ENCODE results near the gene MTMR3. TPM values are rescaled to one million over a fixed set of nuclear protein-coding genes. Genes with fewer than 3 reads are reported as not detected.

The MTMR3 gene
- total and polyA plus RNA-seq, 2 of the 8 experiments (the other 6 are each of a cell fraction or from before 2014, with no cell fraction given), result 16.9 to 18.5 TPM

GRCh38 chr22:29842740-29843139 is 40.2 kb upstream of the MTMR3 start:
- Histone ChIP-seq H4K20me1 (replicated peaks in 1 of 2; ENCODE audit: control insufficient read depth in 1 of 2, insufficient read depth in 2 of 2, low read length in 2 of 2) (no peaks in the 10 kb centered on the region), H3K79me2 (ENCODE audit: control insufficient read depth in 1 of 2, insufficient read depth in 2 of 2, low read length in 2 of 2) (no peaks in the 10 kb centered on the region), H2BK5ac (ENCODE audit: low read depth, low read length) (no peak overlapping the region), H3K4me2 (ENCODE audit: insufficient read depth in 1 of 2, low read depth in 2 of 2, low read length in 2 of 2) (no peak overlapping the region), H3K36me3 (ENCODE audit: control insufficient read depth in 2 of 4, insufficient read depth in 4 of 4, low read length in 3 of 4) (no peaks in the 10 kb centered on the region), H3K4ac (replicated peaks; ENCODE audit: insufficient read length, low read depth, low read length) (no peak overlapping the region), H3K18ac (ENCODE audit: extremely low read depth, low read length) (no peak overlapping the region), H3K9me3 (ENCODE audit: insufficient read depth in 2 of 2, low read depth in 1 of 2, low read length in 1 of 2) (no peaks in the 10 kb centered on the region), H2BK15ac (ENCODE audit: low read length) (no peak overlapping the region), H4K91ac (replicated peaks; ENCODE audit: insufficient read length, low read length) (no peak overlapping the region), H2BK20ac (ENCODE audit: low read length) (no peak overlapping the region), H3K27ac (ENCODE audit: low read depth, low read length) (no peak overlapping the region), H3K56ac (replicated peaks; ENCODE audit: insufficient read length, low read depth, low read length) (no peak overlapping the region), H3K79me1 (ENCODE audit: low read depth, low read length) (no peaks in the 10 kb centered on the region), H2AK5ac (ENCODE audit: low read depth, low read length) (no peak overlapping the region), H2BK120ac (replicated peaks; ENCODE audit: low read depth, low read length) (no peak overlapping the region), H2AFZ (ENCODE audit: low read length) (no peak overlapping the region), H3K4me3 (ENCODE audit: extremely low read depth in 1 of 4, insufficient read depth in 2 of 4, low read depth in 3 of 4, low read length in 4 of 4) (no peak overlapping the region), H3K9ac (replicated peaks in 1 of 4; ENCODE audit: extremely low read depth in 1 of 4, low read depth in 3 of 4, low read length in 3 of 4) (no peak overlapping the region), H4K5ac (ENCODE audit: insufficient read length, low read depth, low read length) (no peak overlapping the region), H3K14ac (ENCODE audit: insufficient read length) (no peak overlapping the region), H2BK12ac (ENCODE audit: low read depth, low read length) (no peak overlapping the region), H3K27me3 (replicated peaks in 1 of 4; ENCODE audit: control insufficient read depth in 3 of 4, extremely low read depth in 1 of 4, insufficient read depth in 3 of 4, low read length in 3 of 4) (no peaks in the 10 kb centered on the region), H4K8ac (ENCODE audit: extremely low read depth, insufficient read depth, low read length) (no peak overlapping the region), H3K23ac (ENCODE audit: insufficient read length) (no peak overlapping the region), H3K23me2 (ENCODE audit: low read depth, low read length) (peaks cover under 1% of the 10 kb centered on the region; the same call in 1 of the 2 replicates), H3K4me1 (replicated peaks in 1 of 4; ENCODE audit: control insufficient read depth in 3 of 4, insufficient read depth in 4 of 4, low read length in 3 of 4) (peaks cover 0 to 4% (median 0%) of the 10 kb centered on the region in 4 experiments; a peak in 1 of 7 replicates)
- TF ChIP-seq CHD1 (IDR thresholded peaks at IDR 0.05; ENCODE audit: low read depth, low read length) (no peak), GABPA (IDR thresholded peaks at IDR 0.05; ENCODE audit: borderline replicate concordance, insufficient read depth, low read length) (no peak), POU5F1 (IDR thresholded peaks at IDR 0.05; ENCODE audit: low read depth, low read length) (no peak), MAFK (IDR thresholded peaks at IDR 0.05; ENCODE audit: low read depth, low read length) (no peak), NANOG (IDR thresholded peaks at IDR 0.05; ENCODE audit: insufficient read depth, low read depth, low read length, poor library complexity, severe bottlenecking) (no peak), RFX5 (IDR thresholded peaks at IDR 0.05; ENCODE audit: borderline replicate concordance, low read depth, low read length) (no peak), KDM1A (IDR thresholded peaks at IDR 0.05; ENCODE audit: borderline replicate concordance, low read length) (no peak), EZH2 (IDR thresholded peaks at IDR 0.05; ENCODE audit: low read depth, low read length, severe bottlenecking) (no peak), CTCF (IDR thresholded peaks at IDR 0.05; ENCODE audit: control extremely low read depth in 1 of 3, insufficient read depth in 1 of 3, low read depth in 1 of 3, low read length in 3 of 3) (no peak), RBBP5 (IDR thresholded peaks at IDR 0.05; ENCODE audit: borderline replicate concordance, low read depth, low read length) (no peak), ASH2L (IDR thresholded peaks at IDR 0.05; ENCODE audit: low read length) (no peak)
- DNase-seq (ENCODE audit: low read depth in 1 of 2, low spot score in 2 of 2) (no peak), FAIRE-seq (no peak)
- ChIA-PET POLR2A (ENCODE audit: partially characterized antibody) (interaction anchor here (1.1 kb wide), 1 partner anchor 14 kb away, joined by 3 read pairs; no protein-coding TSS in a partner anchor), CTCF (ENCODE audit: partially characterized antibody) (interaction anchor here (0.9 to 1.7 kb wide), 2 partner anchors 27 to 162 kb away, joined by 3 read pairs; no protein-coding TSS in a partner anchor)
- 89% methylated on average over 2 of the region's 2 CpGs; no CpG with 5 or more reads in 1 of the 2 experiments for WGBS, 2 experiments (ENCODE audit: extremely low coverage in 1 of 2, insufficient coverage in 1 of 2, insufficient read length in 1 of 2, insufficient replicate concordance in 2 of 2, low coverage in 1 of 2, low lambda C conversion rate in 2 of 2, missing lambda C conversion rate in 1 of 2)
